Measurements from ENCODE around the gene ABCA8. TPM values are rescaled to one million over a fixed set of nuclear protein-coding genes. Genes with fewer than 3 reads are reported as not detected.

ABCA8 gene
- total and polyA plus RNA-seq, 10 of the 15 experiments (the other 5 are each of a cell fraction or from before 2014, with no cell fraction given): 0.05 to 0.15 TPM; not detected in 8

DNA sequence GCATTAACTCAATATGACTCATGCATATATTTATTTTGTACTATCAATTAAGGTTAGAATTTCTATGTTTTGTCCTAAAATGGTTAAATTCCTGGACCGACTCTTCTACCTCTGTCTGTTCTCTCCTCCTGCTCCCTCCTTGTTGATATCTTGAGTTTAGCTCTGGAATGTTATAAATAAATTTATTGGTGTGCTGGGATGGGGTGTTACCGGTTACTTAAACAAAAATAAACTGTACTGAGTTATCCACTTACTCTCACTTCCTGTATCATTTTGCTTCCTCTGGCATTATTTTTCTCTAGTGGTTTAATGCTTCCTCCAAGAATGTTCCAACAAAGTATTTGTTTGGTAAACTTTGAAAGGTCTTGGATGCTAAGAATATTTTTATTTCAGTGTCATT is 120.1 kb downstream of the ABCA8 start:
- no peaks in the 10 kb centered on the region for H3K79me2 ChIP-seq (ENCODE audit: control insufficient read depth, insufficient read depth, low read length)
- H3K36me3 ChIP-seq (ENCODE audit: control insufficient read depth in 2 of 2, insufficient read depth in 2 of 2, low read length in 1 of 2): no peaks in the 10 kb centered on the region
- no peaks in the 10 kb centered on the region for H3K4me1 ChIP-seq (ENCODE audit: control insufficient read depth, insufficient read depth, low read length)
- BruUV-seq (replicated peaks): no TSS peak
- WGBS (ENCODE audit: insufficient coverage, insufficient replicate concordance, low lambda C conversion rate, missing lambda C conversion rate): 47% methylated on average over 2 of the region's 2 CpGs
- CTCF ChIA-PET: no interaction called here
- no peak overlapping the region for H2AFZ ChIP-seq (ENCODE audit: control insufficient read depth, low read depth, low read length)
- FAIRE-seq (no peak), ATAC-seq (no peak), DNase-seq (ENCODE audit: low read depth, low spot score) (no peak)
- in situ Hi-C loops (cut with MboI): no loop called here
- H3K27me3 ChIP-seq (replicated peaks in 1 of 2; ENCODE audit: control insufficient read depth in 2 of 2, insufficient read depth in 2 of 2, low read length in 1 of 2): no peaks in the 10 kb centered on the region
- no peaks in the 10 kb centered on the region for H3K9me3 ChIP-seq (replicated peaks; ENCODE audit: control insufficient read depth, insufficient read depth, low read length)
- SMC1A ChIA-PET (ENCODE audit: uncharacterized antibody, unreplicated experiment): interaction anchor here (0.6 kb wide), 1 partner anchor 17 kb away, joined by 4 read pairs; no protein-coding TSS in a partner anchor
- H3K4me2 ChIP-seq (ENCODE audit: control insufficient read depth, insufficient read depth): no peak overlapping the region
- intact Hi-C loops (cut with micrococcal nuclease; ENCODE audit: unreplicated experiment): no loop called here
- H3K27ac ChIP-seq (ENCODE audit: control insufficient read depth, insufficient read depth): no peak overlapping the region
- no peak overlapping the region for H3K4me3 ChIP-seq
- RAD21 ChIA-PET (ENCODE audit: unreplicated experiment): no interaction called here
- H3K9ac ChIP-seq (ENCODE audit: control insufficient read depth, insufficient read depth, low read length): no peak overlapping the region
- no peaks in the 10 kb centered on the region for H4K20me1 ChIP-seq (ENCODE audit: control insufficient read depth, insufficient read depth)
- POLR2A ChIA-PET: no interaction called here
- TF ChIP-seq RB1 (IDR thresholded peaks at IDR 0.05; ENCODE audit: borderline replicate concordance) (no peak), SREBF2 (IDR thresholded peaks at IDR 0.05; ENCODE audit: low read length) (no peak), MTA3 (IDR thresholded peaks at IDR 0.05; ENCODE audit: borderline replicate concordance, low read length) (no peak)
- TF ChIP-seq, protein P1, sequence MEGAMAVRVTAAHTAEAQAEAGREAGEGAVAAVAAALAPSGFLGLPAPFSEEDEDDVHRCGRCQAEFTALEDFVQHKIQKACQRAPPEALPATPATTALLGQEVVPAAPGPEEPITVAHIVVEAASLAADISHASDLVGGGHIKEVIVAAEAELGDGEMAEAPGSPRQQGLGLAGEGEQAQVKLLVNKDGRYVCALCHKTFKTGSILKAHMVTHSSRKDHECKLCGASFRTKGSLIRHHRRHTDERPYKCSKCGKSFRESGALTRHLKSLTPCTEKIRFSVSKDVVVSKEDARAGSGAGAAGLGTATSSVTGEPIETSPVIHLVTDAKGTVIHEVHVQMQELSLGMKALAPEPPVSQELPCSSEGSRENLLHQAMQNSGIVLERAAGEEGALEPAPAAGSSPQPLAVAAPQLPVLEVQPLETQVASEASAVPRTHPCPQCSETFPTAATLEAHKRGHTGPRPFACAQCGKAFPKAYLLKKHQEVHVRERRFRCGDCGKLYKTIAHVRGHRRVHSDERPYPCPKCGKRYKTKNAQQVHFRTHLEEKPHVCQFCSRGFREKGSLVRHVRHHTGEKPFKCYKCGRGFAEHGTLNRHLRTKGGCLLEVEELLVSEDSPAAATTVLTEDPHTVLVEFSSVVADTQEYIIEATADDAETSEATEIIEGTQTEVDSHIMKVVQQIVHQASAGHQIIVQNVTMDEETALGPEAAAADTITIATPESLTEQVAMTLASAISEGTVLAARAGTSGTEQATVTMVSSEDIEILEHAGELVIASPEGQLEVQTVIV (IDR thresholded peaks at IDR 0.05; ENCODE audit: borderline replicate concordance, partially characterized antibody): no peak

DNA sequence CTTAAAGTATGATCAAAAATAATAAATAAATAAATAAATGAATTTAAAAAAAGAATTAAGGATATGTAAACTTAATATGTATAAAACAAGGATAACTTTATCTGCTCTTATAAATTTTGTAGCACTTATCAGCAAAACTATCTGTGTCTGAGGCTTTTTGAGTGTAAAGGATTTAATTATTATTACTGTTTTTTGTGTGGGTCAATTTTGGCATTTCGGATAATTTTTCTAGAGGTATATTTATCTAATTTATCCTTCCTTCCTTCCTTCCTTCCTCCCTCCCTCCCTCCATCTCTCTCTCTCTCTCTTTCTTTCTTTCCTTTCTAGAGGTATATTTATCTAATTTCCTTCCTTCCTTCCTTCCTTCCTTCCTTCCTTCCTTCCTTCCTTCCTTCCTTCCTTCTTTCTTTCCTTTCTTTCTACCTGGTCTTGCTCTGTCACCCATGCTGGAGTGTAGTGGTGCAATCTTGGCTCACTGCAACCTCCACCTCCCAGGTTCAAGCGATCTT is 120.8 kb downstream of the ABCA8 start:
- POLR2A ChIA-PET: no interaction called here
- in situ Hi-C loops (cut with MboI): no loop called here
- Histone ChIP-seq H4K20me1 (ENCODE audit: control insufficient read depth, insufficient read depth) (no peaks in the 10 kb centered on the region), H3K9ac (ENCODE audit: control insufficient read depth, insufficient read depth, low read length) (no peak overlapping the region), H3K27ac (ENCODE audit: control insufficient read depth, insufficient read depth) (no peak overlapping the region), H2AFZ (ENCODE audit: control insufficient read depth, low read depth, low read length) (no peak overlapping the region), H3K9me3 (replicated peaks; ENCODE audit: control insufficient read depth, insufficient read depth, low read length) (no peaks in the 10 kb centered on the region), H3K27me3 (replicated peaks in 1 of 2; ENCODE audit: control insufficient read depth in 2 of 2, insufficient read depth in 2 of 2, low read length in 1 of 2) (no peaks in the 10 kb centered on the region), H3K4me2 (ENCODE audit: control insufficient read depth, insufficient read depth) (no peak overlapping the region), H3K36me3 (ENCODE audit: control insufficient read depth in 2 of 2, insufficient read depth in 2 of 2, low read length in 1 of 2) (no peaks in the 10 kb centered on the region), H3K79me2 (ENCODE audit: control insufficient read depth, insufficient read depth, low read length) (no peaks in the 10 kb centered on the region), H3K4me1 (ENCODE audit: control insufficient read depth, insufficient read depth, low read length) (no peaks in the 10 kb centered on the region), H3K4me3 (no peak overlapping the region)
- no TSS peak for BruUV-seq (replicated peaks)
- RAD21 ChIA-PET (ENCODE audit: unreplicated experiment): no interaction called here
- SMC1A ChIA-PET (ENCODE audit: uncharacterized antibody, unreplicated experiment): interaction anchor here (0.6 kb wide), 1 partner anchor 18 kb away, joined by 4 read pairs; no protein-coding TSS in a partner anchor
- DNase-seq (ENCODE audit: low read depth, low spot score): no peak
- TF ChIP-seq, protein P2, sequence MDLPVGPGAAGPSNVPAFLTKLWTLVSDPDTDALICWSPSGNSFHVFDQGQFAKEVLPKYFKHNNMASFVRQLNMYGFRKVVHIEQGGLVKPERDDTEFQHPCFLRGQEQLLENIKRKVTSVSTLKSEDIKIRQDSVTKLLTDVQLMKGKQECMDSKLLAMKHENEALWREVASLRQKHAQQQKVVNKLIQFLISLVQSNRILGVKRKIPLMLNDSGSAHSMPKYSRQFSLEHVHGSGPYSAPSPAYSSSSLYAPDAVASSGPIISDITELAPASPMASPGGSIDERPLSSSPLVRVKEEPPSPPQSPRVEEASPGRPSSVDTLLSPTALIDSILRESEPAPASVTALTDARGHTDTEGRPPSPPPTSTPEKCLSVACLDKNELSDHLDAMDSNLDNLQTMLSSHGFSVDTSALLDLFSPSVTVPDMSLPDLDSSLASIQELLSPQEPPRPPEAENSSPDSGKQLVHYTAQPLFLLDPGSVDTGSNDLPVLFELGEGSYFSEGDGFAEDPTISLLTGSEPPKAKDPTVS (IDR thresholded peaks at IDR 0.05; ENCODE audit: low read depth, low read length): no peak
- TF ChIP-seq LARP7 (IDR thresholded peaks at IDR 0.05) (no peak), CEBPB (IDR thresholded peaks at IDR 0.05; ENCODE audit: borderline replicate concordance in 1 of 2, low read depth in 2 of 2, low read length in 2 of 2) (no peak)
- intact Hi-C loops (cut with micrococcal nuclease; ENCODE audit: unreplicated experiment): no loop called here
- 20% methylated on average over 2 of the region's 2 CpGs for WGBS (ENCODE audit: insufficient coverage, insufficient replicate concordance, low lambda C conversion rate, missing lambda C conversion rate)
- no peak for ATAC-seq
- CTCF ChIA-PET: no interaction called here
- FAIRE-seq: no peak

Data from GM12878 (cell line).